Right lobe of liver (tissue), 6 donors: ENCODE results near the gene HOXA9. TPM values are rescaled to one million over a fixed set of nuclear protein-coding genes. Genes with fewer than 3 reads are reported as not detected.

Experiments used
- ATAC-seq, 4 donors: fragments of 200-7000 bp; cut with Tn5 transposase; one replicate each; pipeline ENCODE4 v1.9.1; 2020; ENCODE audit warnings: mild to moderate bottlenecking in 4 of 4, moderate library complexity in 4 of 4
- DNase-seq, 3 donors: peaks; one replicate each; pipeline ENCODE4 v3.0.0-alpha.2; 2020
- H3K27ac ChIP-seq, 3 donors: fragments of 200-600 bp; one replicate each; pipeline ENCODE4 v1.8.0; 2022
- H3K27me3 ChIP-seq, 2 donors: fragments of 200-600 bp; one replicate each; pipeline ENCODE4 v1.8.0; 2022
- H3K36me3 ChIP-seq, 4 donors: fragments of 200-600 bp; sonication (generic) in 1 of 4; one replicate each; pipeline versions ENCODE4 v1.5.1 to v1.8.0; 2017 to 2022; ENCODE audit warnings: control low read depth in 1 of 4
- H3K4me1 ChIP-seq, 4 donors: fragments of 200-600 bp; sonication (generic) in 1 of 4; one replicate each; pipeline versions ENCODE4 v1.5.1 to v1.8.0; 2017 to 2022; ENCODE audit warnings: control low read depth in 1 of 4
- H3K4me3 ChIP-seq, 3 donors: fragments of 200-600 bp; one replicate each; pipeline ENCODE4 v1.8.0; 2022
- H3K9me3 ChIP-seq, 4 donors: fragments of 200-600 bp; sonication (generic) in 1 of 4; one replicate each; pipeline versions ENCODE4 v1.5.1 to v1.8.0; 2017 to 2022; ENCODE audit warnings: control low read depth in 1 of 4
- CTCF ChIP-seq, 4 donors: fragments of 200-600 bp in 3 of 4; fragments of 450-650 bp in 1 of 4; IDR thresholded peaks; one replicate each; pipeline versions ENCODE4 v1.5.1 to v1.8.0; 2016 to 2022; ENCODE audit warnings: antibody characterized with exemption in 4 of 4, mild to moderate bottlenecking in 2 of 4
- POLR2A ChIP-seq: fragments of 450-650 bp; IDR thresholded peaks from one replicate; pipeline ENCODE4 v1.6.1; 2017; ENCODE audit warnings: antibody characterized with exemption, mild to moderate bottlenecking
- WGBS: methylation state at CpG from one replicate; pipeline ENCODE4 v1.1.6; 2018; ENCODE audit warnings: low coverage, low lambda C conversion rate; ENCODE audit not compliant: insufficient coverage; ENCODE audit errors: missing lambda C conversion rate; 5-methylcytosine and 5-hydroxymethylcytosine counted together
- intact Hi-C, 2 donors: fragments of 100-400 bp; cut with DNase I; formaldehyde crosslinking; loops; one replicate each; pipeline versions ENCODE4 v1.11.2 to v1.14.1; 2022
- total RNA-seq, 6 experiments: library from RNA; depleted of rRNA in 2 of 6; stranded (reverse); fragments of >200 nt in 2 of 6; fragmentation: NEBNext Ultra II Directional in 3 of 6; extraction: Animal tissue kit (Norgen Biotek cat#: 25700) in 3 of 6; gene quantifications; one replicate each; pipeline versions ENCODE4 v1.1.0 to v1.2.4, GENCODE V29; 2016 to 2023
- donor health status: DM: no; HTN: yes; CAD: no.
- donor health status: DM: no; HTN: no; CAD: no.
- donor health status: DM: no; HTN: no; CAD: no.
- donor health status: DM: no; HTN: yes; CAD: no.
- donor health status: DM: no; HTN: yes; CAD: no.

The HOXA9 gene
- total RNA-seq, 6 experiments from 2014 or later, result 0.09 TPM; not detected in 5

- H3K36me3 ChIP-seq, result no peaks in the 10 kb centered on the region
- peaks cover 5 to 47% of the 10 kb centered on the region in 2 donors for H3K27me3 ChIP-seq
- no peaks in the 10 kb centered on the region for H3K4me1 ChIP-seq
- no peaks in the 10 kb centered on the region for H3K9me3 ChIP-seq
- no peak overlapping the region for H3K4me3 ChIP-seq
- no peak for ATAC-seq
- TF ChIP-seq CTCF (IDR thresholded peaks at IDR 0.05) (no peak), POLR2A (no peak)
- no peak for DNase-seq
- WGBS, result 59% methylated on average over 2 of the region's 2 CpGs
- intact Hi-C loops, result no loop called here
- no peak overlapping the region for H3K27ac ChIP-seq
Measured at GRCh38 chr7:27137640-27138315, 27.6 kb downstream of the HOXA9 start.

- Histone ChIP-seq H3K4me3 (no peak overlapping the region), H3K4me1 (no peaks in the 10 kb centered on the region), H3K36me3 (no peaks in the 10 kb centered on the region), H3K27ac (no peak overlapping the region), H3K27me3 (peaks cover 3 to 34% of the 10 kb centered on the region in 2 donors), H3K9me3 (no peaks in the 10 kb centered on the region)
- DNase-seq (no peak), ATAC-seq (no peak)
- WGBS, result 20% methylated on average over 2 of the region's 2 CpGs
- TF ChIP-seq POLR2A (no peak), CTCF (IDR thresholded peaks at IDR 0.05) (no peak)
- intact Hi-C loops, result no loop called here
Measured at GRCh38 chr7:27134392-27134791, 30.9 kb downstream of the HOXA9 start.

- no peak for TF ChIP-seq POLR2A
- no peak for TF ChIP-seq CTCF (IDR thresholded peaks at IDR 0.05)
- no peaks in the 10 kb centered on the region for H3K9me3 ChIP-seq
- 30% methylated on average over 18 of the region's 18 CpGs for WGBS
- no peak overlapping the region for H3K27ac ChIP-seq
- no peaks in the 10 kb centered on the region for H3K36me3 ChIP-seq
- intact Hi-C loops, result no loop called here
- ATAC-seq (no peak), DNase-seq (no peak)
- no peak overlapping the region for H3K4me3 ChIP-seq
- no peaks in the 10 kb centered on the region for H3K4me1 ChIP-seq
- H3K27me3 ChIP-seq, result peaks cover 0 to 31% of the 10 kb centered on the region in 2 donors
Measured at GRCh38 chr7:27133409-27134231, 31.7 kb downstream of the HOXA9 start.

- H3K27me3 ChIP-seq, result peaks cover 0 to 27% of the 10 kb centered on the region in 2 donors
- DNase-seq, result no peak
- intact Hi-C loops, result no loop called here
Measured at GRCh38 chr7:27132978-27133377, 32.4 kb downstream of the HOXA9 start.

More at GRCh38 chr7:27132978-27133377, 32.4 kb downstream of the HOXA9 start:
- no peaks in the 10 kb centered on the region for H3K36me3 ChIP-seq
- no peak overlapping the region for H3K27ac ChIP-seq
- H3K9me3 ChIP-seq, result no peaks in the 10 kb centered on the region
- TF ChIP-seq POLR2A, result no peak
- TF ChIP-seq CTCF (IDR thresholded peaks at IDR 0.05), result no peak
- no peak overlapping the region for H3K4me3 ChIP-seq
- ATAC-seq, result no peak
- no peaks in the 10 kb centered on the region for H3K4me1 ChIP-seq
- WGBS, result 30% methylated on average over 6 of the region's 6 CpGs
